ENCODE measurements around the gene KRTAP9-7.

DNA sequence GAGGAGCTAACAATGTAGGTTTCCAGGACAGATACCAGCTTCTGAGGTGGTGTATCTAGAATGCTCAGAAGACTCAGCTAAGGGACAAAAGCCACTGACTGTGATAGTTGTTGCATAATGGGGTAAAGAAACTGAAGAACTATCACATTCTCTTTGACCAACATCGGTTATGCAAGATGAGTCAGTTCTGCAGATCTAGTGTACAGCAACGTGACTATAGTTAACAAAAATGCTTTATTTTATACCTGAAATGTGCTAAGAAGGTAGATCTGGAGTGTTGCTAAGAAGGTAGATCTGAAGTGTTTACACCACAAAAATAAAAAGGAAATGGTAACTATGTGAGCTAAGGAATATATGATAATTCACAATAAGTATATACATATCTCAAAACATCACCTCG lies 7.8 kb upstream of the KRTAP9-7 start:
- TF ChIP-seq NFIC (IDR thresholded peaks at IDR 0.05) (no peak), RAD21 (IDR thresholded peaks at IDR 0.05; ENCODE audit: low read depth) (no peak), ZBTB7A (IDR thresholded peaks at IDR 0.05; ENCODE audit: low read depth) (no peak), TCF12 (IDR thresholded peaks at IDR 0.05; ENCODE audit: low read depth) (no peak), EP300 (IDR thresholded peaks at IDR 0.05; ENCODE audit: borderline replicate concordance) (no peak), TAF1 (IDR thresholded peaks at IDR 0.05; ENCODE audit: low read depth) (no peak)
- TF ChIP-seq, protein P1, sequence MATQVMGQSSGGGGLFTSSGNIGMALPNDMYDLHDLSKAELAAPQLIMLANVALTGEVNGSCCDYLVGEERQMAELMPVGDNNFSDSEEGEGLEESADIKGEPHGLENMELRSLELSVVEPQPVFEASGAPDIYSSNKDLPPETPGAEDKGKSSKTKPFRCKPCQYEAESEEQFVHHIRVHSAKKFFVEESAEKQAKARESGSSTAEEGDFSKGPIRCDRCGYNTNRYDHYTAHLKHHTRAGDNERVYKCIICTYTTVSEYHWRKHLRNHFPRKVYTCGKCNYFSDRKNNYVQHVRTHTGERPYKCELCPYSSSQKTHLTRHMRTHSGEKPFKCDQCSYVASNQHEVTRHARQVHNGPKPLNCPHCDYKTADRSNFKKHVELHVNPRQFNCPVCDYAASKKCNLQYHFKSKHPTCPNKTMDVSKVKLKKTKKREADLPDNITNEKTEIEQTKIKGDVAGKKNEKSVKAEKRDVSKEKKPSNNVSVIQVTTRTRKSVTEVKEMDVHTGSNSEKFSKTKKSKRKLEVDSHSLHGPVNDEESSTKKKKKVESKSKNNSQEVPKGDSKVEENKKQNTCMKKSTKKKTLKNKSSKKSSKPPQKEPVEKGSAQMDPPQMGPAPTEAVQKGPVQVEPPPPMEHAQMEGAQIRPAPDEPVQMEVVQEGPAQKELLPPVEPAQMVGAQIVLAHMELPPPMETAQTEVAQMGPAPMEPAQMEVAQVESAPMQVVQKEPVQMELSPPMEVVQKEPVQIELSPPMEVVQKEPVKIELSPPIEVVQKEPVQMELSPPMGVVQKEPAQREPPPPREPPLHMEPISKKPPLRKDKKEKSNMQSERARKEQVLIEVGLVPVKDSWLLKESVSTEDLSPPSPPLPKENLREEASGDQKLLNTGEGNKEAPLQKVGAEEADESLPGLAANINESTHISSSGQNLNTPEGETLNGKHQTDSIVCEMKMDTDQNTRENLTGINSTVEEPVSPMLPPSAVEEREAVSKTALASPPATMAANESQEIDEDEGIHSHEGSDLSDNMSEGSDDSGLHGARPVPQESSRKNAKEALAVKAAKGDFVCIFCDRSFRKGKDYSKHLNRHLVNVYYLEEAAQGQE (IDR thresholded peaks at IDR 0.05; ENCODE audit: low read depth), result no peak
- TF ChIP-seq, protein P2, sequence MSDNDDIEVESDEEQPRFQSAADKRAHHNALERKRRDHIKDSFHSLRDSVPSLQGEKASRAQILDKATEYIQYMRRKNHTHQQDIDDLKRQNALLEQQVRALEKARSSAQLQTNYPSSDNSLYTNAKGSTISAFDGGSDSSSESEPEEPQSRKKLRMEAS (IDR thresholded peaks at IDR 0.05), result no peak

Data from Ishikawa (cell line).